IMR-90 (cell line): ENCODE results near the gene PILRB. TPM values are rescaled to one million over a fixed set of nuclear protein-coding genes. Genes with fewer than 3 reads are reported as not detected.

ENCODE experiments used
- ATAC-seq: fragments of 200-7000 bp; cut with Tn5 transposase; 2 replicates; pipeline ENCODE4 v1.9.1; 2020; ENCODE audit warnings: low read depth, mild to moderate bottlenecking, moderate library complexity
- BruUV-seq: library from RNA; stranded (reverse); fragments of 400-500 nt; replicated peaks from 2 replicates; lab custom pipeline; 2021; lab: Mats Ljungman, UMichigan
- CTCF ChIA-PET: fragments of 300-600 bp; formaldehyde crosslinking; extraction: SDS; loops from one replicate; lab custom pipeline; 2021; ENCODE audit warnings: antibody characterized with exemption; lab: Yijun Ruan, JAX
- POLR2A ChIA-PET: fragments of 300-600 bp; sonication (Branson Sonifier 250); formaldehyde crosslinking; loops from one replicate; lab custom pipeline; 2022; ENCODE audit warnings: antibody characterized with exemption; ENCODE audit not compliant: unreplicated experiment; lab: Charles Lee
- DNase-seq: peaks from one replicate; pipeline ENCODE4 v3.0.0; 2013
- H2AFZ ChIP-seq: replicated peaks from 2 replicates; pipeline ENCODE3; 2013; ENCODE audit warnings: low read length, mild to moderate bottlenecking; ENCODE audit not compliant: poor library complexity
- H2AK5ac ChIP-seq: 2 replicates; pipeline ENCODE4 v1.6.1; 2013; ENCODE audit warnings: low read depth, low read length, inconsistent platforms
- H2AK9ac ChIP-seq: replicated peaks from 2 replicates; pipeline ENCODE3; 2013; ENCODE audit warnings: mild to moderate bottlenecking, low read depth, low read length, moderate library complexity; ENCODE audit not compliant: poor library complexity
- H2BK120ac ChIP-seq: 2 replicates; pipeline ENCODE4 v1.6.1; 2013; ENCODE audit warnings: low read depth, low read length, inconsistent platforms
- H2BK15ac ChIP-seq: 3 replicates; pipeline ENCODE4 v1.6.1; 2013; ENCODE audit warnings: low read depth, low read length, inconsistent platforms
- H2BK20ac ChIP-seq: 2 replicates; pipeline ENCODE4 v1.6.1; 2013; ENCODE audit warnings: low read depth, mild to moderate bottlenecking, inconsistent platforms, low read length, moderate library complexity
- H2BK5ac ChIP-seq: 2 replicates; pipeline ENCODE4 v1.6.1; 2013; ENCODE audit warnings: mild to moderate bottlenecking, low read depth, low read length, inconsistent platforms; ENCODE audit not compliant: poor library complexity, severe bottlenecking
- H3K14ac ChIP-seq: replicated peaks from 2 replicates; pipeline ENCODE4 v1.6.1; 2013; ENCODE audit warnings: low read depth, low read length, inconsistent platforms
- H3K18ac ChIP-seq: 2 replicates; pipeline ENCODE4 v1.6.1; 2013; ENCODE audit warnings: low read depth, low read length, control low read depth
- H3K23ac ChIP-seq: 2 replicates; pipeline ENCODE4 v1.6.1; 2013; ENCODE audit warnings: low read depth, low read length, inconsistent platforms
- H3K27ac ChIP-seq: 2 replicates; pipeline ENCODE4 v1.5.1; 2013; ENCODE audit warnings: mild to moderate bottlenecking, control low read depth, low read length; ENCODE audit not compliant: insufficient read depth
- H3K27me3 ChIP-seq: 2 replicates; pipeline ENCODE4 v1.6.1; 2013; ENCODE audit warnings: low read length; ENCODE audit not compliant: control insufficient read depth, insufficient read depth
- H3K36me3 ChIP-seq: 2 replicates; pipeline ENCODE4 v1.6.1; 2013; ENCODE audit warnings: low read length, mixed read lengths; ENCODE audit not compliant: control insufficient read depth, insufficient read depth
- H3K4ac ChIP-seq: 2 replicates; pipeline ENCODE4 v1.6.1; 2013; ENCODE audit warnings: low read depth, low read length, inconsistent platforms
- H3K4me1 ChIP-seq: 2 replicates; pipeline ENCODE4 v1.6.1; 2013; ENCODE audit warnings: low read length, mixed read lengths; ENCODE audit not compliant: control insufficient read depth, insufficient read depth
- H3K4me2 ChIP-seq: 2 replicates; pipeline ENCODE4 v1.6.1; 2013; ENCODE audit warnings: low read depth, mild to moderate bottlenecking, control low read depth, low read length, moderate library complexity
- H3K4me3 ChIP-seq: 2 replicates; pipeline ENCODE4 v1.5.1; 2013; ENCODE audit warnings: low read depth, mild to moderate bottlenecking, control low read depth, low read length, moderate library complexity; ENCODE audit not compliant: insufficient read depth
- H3K56ac ChIP-seq: 2 replicates; pipeline ENCODE4 v1.6.1; 2013; ENCODE audit warnings: low read length, inconsistent platforms; ENCODE audit not compliant: insufficient read depth; ENCODE audit errors: extremely low read depth
- H3K79me1 ChIP-seq, 2 experiments: 2 replicates each; pipeline ENCODE4 v1.6.1; 2013; ENCODE audit warnings: low read length in 2 of 2, inconsistent platforms in 1 of 2, low read depth in 1 of 2
- H3K9ac ChIP-seq: 2 replicates; pipeline ENCODE4 v1.6.1; 2013; ENCODE audit warnings: low read depth, low read length, control low read depth
- H3K9me1 ChIP-seq: 2 replicates; pipeline ENCODE4 v1.6.1; 2013; ENCODE audit warnings: low read length, inconsistent platforms; ENCODE audit not compliant: insufficient read depth
- H3K9me3 ChIP-seq: 2 replicates; pipeline ENCODE4 v1.6.1; 2013; ENCODE audit warnings: low read length; ENCODE audit not compliant: control insufficient read depth, insufficient read depth
- H4K20me1 ChIP-seq: 2 replicates; pipeline ENCODE4 v1.6.1; 2013; ENCODE audit warnings: low read length, inconsistent platforms; ENCODE audit not compliant: insufficient read depth
- H4K5ac ChIP-seq: 2 replicates; pipeline ENCODE4 v1.6.1; 2013; ENCODE audit warnings: mild to moderate bottlenecking, low read depth, low read length, control low read depth
- H4K8ac ChIP-seq, 2 experiments: 2 replicates each; pipeline ENCODE4 v1.6.1; 2013; ENCODE audit warnings: low read depth in 2 of 2, low read length in 2 of 2, control low read depth in 1 of 2, inconsistent platforms in 1 of 2
- H4K91ac ChIP-seq: 2 replicates; pipeline ENCODE4 v1.6.1; 2013; ENCODE audit warnings: low read depth, low read length, inconsistent platforms; ENCODE audit not compliant: insufficient read depth
- BHLHE40 ChIP-seq: fragments of 150-350 bp; IDR thresholded peaks from 2 replicates; pipeline ENCODE4 v1.6.1; 2016; ENCODE audit warnings: mild to moderate bottlenecking, low read depth, low read length
- CEBPB ChIP-seq: IDR thresholded peaks from 2 replicates; pipeline ENCODE4 v1.6.1; 2012; ENCODE audit warnings: low read depth, low read length, improper control_type of control experiment
- CHD1 ChIP-seq: IDR thresholded peaks from 2 replicates; pipeline ENCODE4 v1.6.1; 2012; ENCODE audit warnings: low read depth, low read length, improper control_type of control experiment
- MAFK ChIP-seq: IDR thresholded peaks from 2 replicates; pipeline ENCODE4 v1.6.1; 2012; ENCODE audit warnings: low read depth, low read length, improper control_type of control experiment
- MAZ ChIP-seq: IDR thresholded peaks from 2 replicates; pipeline ENCODE4 v1.6.1; 2012; ENCODE audit warnings: low read depth, mild to moderate bottlenecking, low read length, improper control_type of control experiment, moderate library complexity, borderline replicate concordance
- MXI1 ChIP-seq: IDR thresholded peaks from 2 replicates; pipeline ENCODE4 v1.6.1; 2012; ENCODE audit warnings: low read depth, mild to moderate bottlenecking, low read length, moderate library complexity, borderline replicate concordance
- NFE2L2 ChIP-seq: fragments of 150-350 bp; IDR thresholded peaks from 2 replicates; pipeline ENCODE4 v1.6.1; 2016; ENCODE audit warnings: low read depth, mild to moderate bottlenecking, low read length
- RFX5 ChIP-seq: IDR thresholded peaks from 2 replicates; pipeline ENCODE4 v1.8.0; 2012; ENCODE audit warnings: low read depth, mild to moderate bottlenecking, low read length, moderate library complexity
- SMC3 ChIP-seq: fragments of 150-350 bp; IDR thresholded peaks from 2 replicates; pipeline ENCODE4 v1.6.1; 2016; ENCODE audit warnings: low read depth, mild to moderate bottlenecking, antibody characterized with exemption, low read length, moderate library complexity
- WGBS, 2 experiments: methylation state at CpG; one replicate each; pipeline versions ENCODE4 v1.1.5 to v1.1.7; 2013; ENCODE audit warnings: missing lambda C conversion rate in 2 of 2; ENCODE audit not compliant: insufficient read length in 1 of 2; ENCODE audit errors: extremely low coverage in 2 of 2; 5-methylcytosine and 5-hydroxymethylcytosine counted together
- dilution Hi-C: fragments of 300-500 bp; cut with HindIII; formaldehyde crosslinking; loops from one replicate; pipeline ENCODE4 v1.14.3; 2018; ENCODE audit warnings: low sequenced_read_pairs; ENCODE audit not compliant: unreplicated experiment
- in situ Hi-C: fragments of 300-500 bp; cut with MboI; formaldehyde crosslinking; loops from 3 replicates; pipeline ENCODE4 v1.14.3; 2019; ENCODE audit warnings: low sequenced_read_pairs, inconsistent platforms, mixed read lengths
- intact Hi-C: fragments of 100-400 bp; cut with micrococcal nuclease; formaldehyde crosslinking; loops from 2 replicates; pipeline ENCODE4 v1.10.0; 2022
- polyA plus RNA-seq, 3 experiments: library from polyadenylated mRNA; depleted of rRNA; stranded (reverse); fragments of >200 nt; gene quantifications; 2 replicates each; pipeline ENCODE4 v1.2.3, GENCODE V29; 2012; ENCODE audit warnings: low replicate concordance in 1 of 3
- total RNA-seq: library from RNA; depleted of rRNA; stranded (reverse); fragments of >200 nt; gene quantifications from 2 replicates; pipeline ENCODE4 v1.2.3, GENCODE V29; 2012
- TF ChIP-seq, protein P1 (sequence below): conservative IDR thresholded peaks from 2 replicates; pipeline ENCODE4 v1.5.1; 2012; ENCODE audit warnings: mild to moderate bottlenecking, low read depth, low read length, improper control_type of control experiment

Gene PILRB
- total and polyA plus RNA-seq, 2 of the 4 experiments (the other 2 are of a cell fraction): 3.4 to 22.2 TPM

DNA sequence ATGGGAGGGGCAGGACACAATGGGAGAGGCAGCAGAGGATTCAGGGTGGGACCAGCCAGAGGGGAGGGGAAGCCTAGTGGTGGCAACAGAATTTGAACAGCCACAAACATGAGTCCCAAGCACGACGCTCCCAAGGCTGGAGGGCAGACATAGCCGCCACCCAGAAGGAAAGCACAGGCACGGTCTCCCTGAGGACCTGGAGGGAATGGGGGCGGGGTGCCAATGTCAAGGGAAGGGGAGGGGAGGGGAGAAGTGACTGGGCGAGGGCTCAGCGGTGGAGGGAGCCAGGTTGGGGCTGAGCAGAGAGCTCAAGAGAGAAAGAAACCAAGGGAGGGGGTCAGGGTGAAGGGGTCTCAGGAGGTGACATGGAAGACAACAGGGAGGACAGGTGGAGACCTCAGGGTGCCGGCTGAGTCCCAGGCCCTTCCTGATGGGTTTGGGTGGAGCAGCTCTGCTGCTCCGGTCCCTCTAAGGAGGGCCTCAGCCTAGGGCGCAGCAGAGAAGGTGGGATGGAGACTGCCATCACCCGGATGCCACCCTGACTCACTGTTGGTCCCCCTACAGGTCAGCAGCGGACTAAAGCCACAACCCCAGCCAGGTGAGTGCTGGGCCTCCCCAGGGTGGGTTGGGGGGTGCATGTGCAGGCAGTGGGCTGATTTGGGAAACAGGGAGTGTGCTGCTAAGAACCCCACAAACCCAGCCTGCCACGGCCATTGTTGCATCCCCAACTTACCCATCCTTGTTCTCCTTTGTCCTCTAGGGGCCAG lies 39.6 kb downstream of the PILRB start (continued):
- no peak for TF ChIP-seq SMC3

GRCh38 chr7:100398239-100398638 lies 40.3 kb downstream of the PILRB start:
- Histone ChIP-seq H3K79me1 (no peaks in the 10 kb centered on the region), H2BK5ac (no peak overlapping the region), H2BK120ac (no peak overlapping the region), H4K5ac (no peak overlapping the region), H3K9me1 (no peaks in the 10 kb centered on the region; the same call in 1 of the 2 replicates), H4K20me1 (no peaks in the 10 kb centered on the region), H3K36me3 (no peaks in the 10 kb centered on the region), H2AK9ac (no peak overlapping the region), H3K4me3 (no peak overlapping the region), H3K27ac (no peak overlapping the region), H3K4ac (no peak overlapping the region), H3K14ac (no peak overlapping the region), H4K8ac (no peak overlapping the region), H2BK15ac (no peak overlapping the region), H2AK5ac (no peak overlapping the region), H3K18ac (no peak overlapping the region), H3K4me1 (no peaks in the 10 kb centered on the region), H3K23ac (no peak overlapping the region), H3K9me3 (peaks cover 4% of the 10 kb centered on the region), H2BK20ac (no peak overlapping the region), H4K91ac (no peak overlapping the region), H3K4me2 (no peak overlapping the region), H3K27me3 (peaks cover 50% of the 10 kb centered on the region), H3K9ac (no peak overlapping the region), H3K56ac (no peak overlapping the region), H2AFZ (no peak overlapping the region)
- CTCF ChIA-PET: interaction anchor here (0.7 kb wide), 1 partner anchor 10 kb away, joined by 4 read pairs; no protein-coding TSS in a partner anchor
- WGBS, 2 experiments: 20% methylated on average over 2 of the region's 2 CpGs; no CpG with 5 or more reads in 1 of the 2 experiments
- ATAC-seq: no peak
- POLR2A ChIA-PET: no interaction called here
- intact Hi-C loops (no loop called here), in situ Hi-C loops (no loop called here), dilution Hi-C loops (no loop called here)
- no TSS peak for BruUV-seq
- no peak for DNase-seq
- no peak for TF ChIP-seq BHLHE40
- TF ChIP-seq CHD1: no peak
- TF ChIP-seq, protein P1, sequence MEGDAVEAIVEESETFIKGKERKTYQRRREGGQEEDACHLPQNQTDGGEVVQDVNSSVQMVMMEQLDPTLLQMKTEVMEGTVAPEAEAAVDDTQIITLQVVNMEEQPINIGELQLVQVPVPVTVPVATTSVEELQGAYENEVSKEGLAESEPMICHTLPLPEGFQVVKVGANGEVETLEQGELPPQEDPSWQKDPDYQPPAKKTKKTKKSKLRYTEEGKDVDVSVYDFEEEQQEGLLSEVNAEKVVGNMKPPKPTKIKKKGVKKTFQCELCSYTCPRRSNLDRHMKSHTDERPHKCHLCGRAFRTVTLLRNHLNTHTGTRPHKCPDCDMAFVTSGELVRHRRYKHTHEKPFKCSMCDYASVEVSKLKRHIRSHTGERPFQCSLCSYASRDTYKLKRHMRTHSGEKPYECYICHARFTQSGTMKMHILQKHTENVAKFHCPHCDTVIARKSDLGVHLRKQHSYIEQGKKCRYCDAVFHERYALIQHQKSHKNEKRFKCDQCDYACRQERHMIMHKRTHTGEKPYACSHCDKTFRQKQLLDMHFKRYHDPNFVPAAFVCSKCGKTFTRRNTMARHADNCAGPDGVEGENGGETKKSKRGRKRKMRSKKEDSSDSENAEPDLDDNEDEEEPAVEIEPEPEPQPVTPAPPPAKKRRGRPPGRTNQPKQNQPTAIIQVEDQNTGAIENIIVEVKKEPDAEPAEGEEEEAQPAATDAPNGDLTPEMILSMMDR: no peak
- TF ChIP-seq RFX5: no peak
- no peak for TF ChIP-seq MAZ
- TF ChIP-seq MXI1: no peak
- no peak for TF ChIP-seq MAFK
- no peak for TF ChIP-seq NFE2L2
- TF ChIP-seq CEBPB: no peak
